GM21528 (cell line): ENCODE data around the gene RDX.
A peak's percentile ranks its signal among the peaks of the same experiment; 100 is the strongest.
"Not testable (repeated sequence)": the region's sequence is repeated elsewhere in the genome, so short reads cannot be mapped to it uniquely, and the experiment has no call there.

Source experiments
- ATAC-seq: cut with Tn5 transposase; IDR thresholded peaks from one replicate; pipeline ENCODE4 v1.9.1; 2021; ENCODE audit warnings: mild to moderate bottlenecking, moderate library complexity; ENCODE audit not compliant: unreplicated experiment, low FRiP score

Gene RDX

GRCh38 chr11:110306019-110306388 is 9.6 kb upstream of the RDX start:
- ATAC-seq: not testable (repeated sequence)

GRCh38 chr11:110305169-110306018 is 9.0 kb upstream of the RDX start:
- no peak for ATAC-seq

GRCh38 chr11:110303414-110303826 is 7.0 kb upstream of the RDX start:
- no peak for ATAC-seq

GRCh38 chr11:110301577-110301976 is 5.2 kb upstream of the RDX start:
- no peak for ATAC-seq

- ATAC-seq: no peak
Measured at GRCh38 chr11:110301032-110301431, 4.6 kb upstream of the RDX start.

GRCh38 chr11:110299006-110299785 is 2.8 kb upstream of the RDX start:
- ATAC-seq: no peak

GRCh38 chr11:110298301-110298765 is 1.9 kb upstream of the RDX start:
- ATAC-seq: no peak

- no peak for ATAC-seq
Measured at GRCh38 chr11:110297726-110298300, 1.4 kb upstream of the RDX start.

- no peak for ATAC-seq
Measured at GRCh38 chr11:110297076-110297725, 787 bp upstream of the RDX start.

GRCh38 chr11:110295531-110296225 is 736 bp downstream of the RDX start:
- peak; percentile 66 for ATAC-seq

- no peak for ATAC-seq
Measured at GRCh38 chr11:110295086-110295485, 1.3 kb downstream of the RDX start.

- ATAC-seq: no peak
Measured at GRCh38 chr11:110294509-110294908, 1.9 kb downstream of the RDX start.

- no peak for ATAC-seq
Measured at GRCh38 chr11:110293389-110293788, 3.0 kb downstream of the RDX start.

GRCh38 chr11:110292146-110292545 is 4.3 kb downstream of the RDX start:
- not testable (repeated sequence) for ATAC-seq

GRCh38 chr11:110290591-110291334 is 5.7 kb downstream of the RDX start:
- ATAC-seq: no peak

GRCh38 chr11:110289472-110289871 is 6.9 kb downstream of the RDX start:
- no peak for ATAC-seq

- no peak for ATAC-seq
Measured at GRCh38 chr11:110287537-110287936, 8.9 kb downstream of the RDX start.

- ATAC-seq: no peak
Measured at GRCh38 chr11:110286298-110287040, 9.9 kb downstream of the RDX start.

- no peak for ATAC-seq
Measured at GRCh38 chr11:110283862-110284261, 12.6 kb downstream of the RDX start.
